GM12891 (cell line): Measurements from ENCODE around the gene TFRC.

Experiments used
- POLR2A ChIP-seq: IDR thresholded peaks from 2 replicates; pipeline ENCODE4 v1.6.1; 2011; ENCODE audit warnings: low read depth, low read length, control low read depth
- POLR2AphosphoS5 ChIP-seq: IDR thresholded peaks from 2 replicates; pipeline ENCODE4 v1.6.1; 2011; ENCODE audit warnings: low read depth, low read length, control low read depth
- SPI1 ChIP-seq: IDR thresholded peaks from 2 replicates; pipeline ENCODE4 v1.6.1; 2011; ENCODE audit warnings: low read depth, low read length, control low read depth
- TAF1 ChIP-seq: IDR thresholded peaks from 2 replicates; pipeline ENCODE4 v1.6.1; 2011; ENCODE audit warnings: low read depth, low read length, control low read depth

DNA sequence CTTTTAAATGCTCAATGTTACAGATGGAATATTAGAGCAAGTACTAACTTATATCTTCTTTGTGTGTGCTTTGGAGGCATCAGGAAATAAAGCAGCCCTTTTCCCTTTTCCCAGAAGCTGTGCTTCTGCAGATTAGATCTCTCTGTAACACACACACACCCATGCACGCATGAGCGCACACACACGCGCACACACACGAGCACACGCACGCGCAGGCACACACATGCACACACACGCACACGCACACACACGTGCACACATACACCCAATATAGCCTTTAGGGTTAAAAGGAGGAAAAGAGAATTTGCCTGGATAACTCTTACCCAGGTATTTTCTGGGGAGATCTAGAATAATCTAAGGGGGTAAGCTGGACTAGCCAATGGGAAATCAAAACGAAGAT, 56.9 kb downstream of the TFRC start:
- TF ChIP-seq POLR2AphosphoS5 (no peak), POLR2A (no peak), TAF1 (no peak), SPI1 (no peak)
